RWPE1 (cell line): ENCODE data around the gene TLCD3A.
A peak's percentile ranks its signal among the peaks of the same experiment; 100 is the strongest.

Experiments used
- CTCF ChIA-PET: fragments of 350-600 bp; sonication (Branson Sonifier 250); formaldehyde crosslinking; extraction: SDS; loops from one replicate; lab custom pipeline; 2021; lab: Yijun Ruan, JAX
- POLR2A ChIA-PET: fragments of 400-600 bp; formaldehyde crosslinking; extraction: SDS; loops from one replicate; lab custom pipeline; 2020; ENCODE audit warnings: antibody characterized with exemption; ENCODE audit not compliant: low non-redundant PET; lab: Yijun Ruan, JAX
- DNase-seq: peaks from one replicate; pipeline ENCODE4 v3.0.0; 2012; ENCODE audit warnings: low spot score
- H3K27ac ChIP-seq: fragments of 450-650 bp; 2 replicates; pipeline ENCODE4 v1.5.1; 2017
- CTCF ChIP-seq: fragments of 450-650 bp; conservative IDR thresholded peaks from 2 replicates; pipeline ENCODE4 v1.5.1; 2017; ENCODE audit warnings: low read depth, mild to moderate bottlenecking

TLCD3A gene

GRCh38 chr17:767076-767475 lies 34.7 kb downstream of the TLCD3A start:
- CTCF ChIA-PET: no interaction called here
- POLR2A ChIA-PET: no interaction called here
- DNase-seq: no peak
- H3K27ac ChIP-seq: no peak overlapping the region
- TF ChIP-seq CTCF: no peak

DNA sequence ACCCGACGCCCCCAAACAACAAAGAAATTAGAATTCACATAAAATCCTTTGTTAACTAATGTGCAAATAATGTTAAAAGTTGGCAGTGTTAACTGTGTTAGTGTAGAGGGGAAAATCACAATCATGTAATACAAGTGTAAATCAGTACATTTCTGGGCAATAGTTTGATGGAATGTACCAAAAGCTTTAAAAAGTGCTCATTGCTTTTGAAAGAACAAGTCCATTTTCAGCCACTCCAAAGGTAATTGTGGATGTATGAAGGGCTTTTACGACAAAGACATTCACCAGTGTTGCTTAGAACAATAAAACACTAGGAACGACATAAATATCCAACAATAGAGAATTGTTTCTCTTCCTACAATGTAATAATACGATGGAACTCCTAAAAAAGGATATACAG lies 40.6 kb downstream of the TLCD3A start:
- no peak overlapping the region for H3K27ac ChIP-seq
- no peak for DNase-seq
- TF ChIP-seq CTCF: no peak
- ChIA-PET CTCF (no interaction called here), POLR2A (no interaction called here)

DNA sequence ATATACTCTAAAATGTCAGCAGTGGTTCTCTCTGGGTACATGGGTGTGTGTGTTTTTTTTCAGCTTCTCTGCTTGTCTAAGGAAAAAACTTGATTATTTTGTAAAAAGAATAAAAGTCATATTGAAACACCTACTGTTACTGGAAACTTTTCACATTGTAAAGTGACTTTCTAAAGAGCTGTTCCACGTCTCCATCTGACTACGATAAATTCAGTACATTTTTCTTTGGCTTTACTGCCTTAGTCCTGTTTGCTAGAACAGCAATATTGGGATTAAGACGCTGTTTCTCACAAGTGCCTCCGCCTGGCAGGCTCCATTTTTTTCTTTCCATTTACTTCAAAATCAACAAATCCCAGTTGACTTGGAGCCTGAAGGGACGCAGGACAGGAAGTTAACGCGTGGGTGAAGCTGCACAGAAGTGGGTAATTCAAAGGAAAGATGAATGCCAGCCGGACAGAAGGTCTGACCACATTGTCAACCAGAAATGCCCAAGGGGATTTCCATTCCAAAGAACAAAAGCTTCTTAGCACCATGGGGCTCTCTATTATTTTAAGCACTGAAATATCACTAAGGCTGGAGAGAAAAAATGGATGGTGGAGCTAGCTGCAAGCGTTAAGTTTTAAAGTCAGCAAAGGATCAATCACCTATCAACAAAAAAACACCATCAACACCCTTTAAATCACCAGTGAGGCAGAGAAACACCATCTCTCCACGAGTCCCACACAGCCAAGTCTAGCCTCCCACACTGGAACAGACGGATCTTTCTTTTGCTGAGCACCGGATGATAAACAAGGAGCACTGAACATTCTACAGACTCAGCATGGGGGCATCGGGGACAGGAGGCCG lies 41.3 kb downstream of the TLCD3A start:
- DNase-seq: no peak
- no peak for TF ChIP-seq CTCF
- ChIA-PET CTCF (no interaction called here), POLR2A (no interaction called here)
- H3K27ac ChIP-seq: 0 out of 2 replicates have a peak overlapping the region, but pooled peaks have one; percentile 15

GRCh38 chr17:774313-774584 lies 41.9 kb downstream of the TLCD3A start:
- DNase-seq: no peak
- CTCF ChIA-PET: no interaction called here
- POLR2A ChIA-PET: no interaction called here
- TF ChIP-seq CTCF: no peak
- 0 out of 2 replicates have a peak overlapping the region, but pooled peaks have one; percentile 15 for H3K27ac ChIP-seq

GRCh38 chr17:778096-778495 lies 45.7 kb downstream of the TLCD3A start:
- no peak for DNase-seq
- CTCF ChIA-PET: no interaction called here

More at GRCh38 chr17:778096-778495, 45.7 kb downstream of the TLCD3A start:
- no peak overlapping the region for H3K27ac ChIP-seq
- POLR2A ChIA-PET: no interaction called here
- TF ChIP-seq CTCF: no peak
